Osteocyte (in vitro differentiated cells): ENCODE data around the gene GNA12. TPM values are rescaled to one million over a fixed set of nuclear protein-coding genes. Genes with fewer than 3 reads are reported as not detected.
"Not testable (repeated sequence)": the region's sequence is repeated elsewhere in the genome, so short reads cannot be mapped to it uniquely, and the experiment has no call there.

Source experiments
- DNase-seq: peaks from one replicate; pipeline ENCODE4 v3.0.0; 2021; ENCODE audit warnings: mixed read lengths; ENCODE audit not compliant: unreplicated experiment; ENCODE audit errors: extremely low spot score
- H3K27ac Mint-ChIP-seq: one replicate; pipeline ENCODE4 v1.8.0; 2021; ENCODE audit warnings: mild to moderate bottlenecking, mixed read lengths; ENCODE audit not compliant: unreplicated experiment
- H3K27me3 Mint-ChIP-seq: one replicate; pipeline ENCODE4 v1.8.0; 2021; ENCODE audit warnings: mixed read lengths; ENCODE audit not compliant: unreplicated experiment
- H3K36me3 Mint-ChIP-seq: one replicate; pipeline ENCODE4 v1.8.0; 2021; ENCODE audit warnings: mixed read lengths; ENCODE audit not compliant: unreplicated experiment
- H3K4me1 Mint-ChIP-seq: one replicate; pipeline ENCODE4 v1.8.0; 2021; ENCODE audit warnings: mixed read lengths; ENCODE audit not compliant: unreplicated experiment
- H3K4me3 Mint-ChIP-seq: one replicate; pipeline ENCODE4 v1.8.0; 2021; ENCODE audit warnings: mild to moderate bottlenecking, moderate library complexity, mixed read lengths; ENCODE audit not compliant: unreplicated experiment
- H3K9me3 Mint-ChIP-seq: one replicate; pipeline ENCODE4 v1.8.0; 2021; ENCODE audit warnings: mixed read lengths; ENCODE audit not compliant: unreplicated experiment
- CTCF ChIP-seq: fragments of 200-600 bp; sonication (generic); IDR thresholded peaks from 2 replicates; pipeline ENCODE4 v1.5.0; 2021; ENCODE audit warnings: antibody characterized with exemption, mild to moderate bottlenecking, moderate library complexity
- total RNA-seq: library from RNA; stranded (reverse); gene quantifications from 2 replicates; pipeline ENCODE4 v1.2.1, GENCODE V29; 2021

The GNA12 gene
- total RNA-seq, 1 donor from 2014 or later: 69.5 TPM

GRCh38 chr7:2754912-2755311, 89.2 kb downstream of the GNA12 start:
- peaks cover 14% of the 10 kb centered on the region for H3K9me3 Mint-ChIP-seq
- no peak overlapping the region for H3K27ac Mint-ChIP-seq
- no peak overlapping the region for H3K4me3 Mint-ChIP-seq
- peaks cover 56% of the 10 kb centered on the region for H3K4me1 Mint-ChIP-seq
- DNase-seq: no peak
- H3K36me3 Mint-ChIP-seq: peaks cover 16% of the 10 kb centered on the region
- H3K27me3 Mint-ChIP-seq: no peaks in the 10 kb centered on the region
- no peak for TF ChIP-seq CTCF

GRCh38 chr7:2754086-2754485, 90.0 kb downstream of the GNA12 start:
- no peaks in the 10 kb centered on the region for H3K27me3 Mint-ChIP-seq
- H3K36me3 Mint-ChIP-seq: peaks cover 16% of the 10 kb centered on the region
- no peak for TF ChIP-seq CTCF
- peaks cover 18% of the 10 kb centered on the region for H3K9me3 Mint-ChIP-seq
- peak overlapping the region; percentile 36 for H3K27ac Mint-ChIP-seq
- H3K4me3 Mint-ChIP-seq: no peak overlapping the region
- peaks cover 51% of the 10 kb centered on the region for H3K4me1 Mint-ChIP-seq
- DNase-seq: no peak

- Mint-ChIP-seq H3K9me3 (peaks cover 18% of the 10 kb centered on the region), H3K36me3 (peaks cover 16% of the 10 kb centered on the region), H3K4me3 (no peak overlapping the region), H3K27me3 (no peaks in the 10 kb centered on the region), H3K27ac (no peak overlapping the region), H3K4me1 (peaks cover 45% of the 10 kb centered on the region)
- no peak for DNase-seq
- no peak for TF ChIP-seq CTCF
Observed at GRCh38 chr7:2753148-2753547, 91.0 kb downstream of the GNA12 start.

- Mint-ChIP-seq H3K27ac (no peak overlapping the region), H3K4me3 (no peak overlapping the region), H3K4me1 (peaks cover 26% of the 10 kb centered on the region), H3K27me3 (no peaks in the 10 kb centered on the region), H3K36me3 (peaks cover 16% of the 10 kb centered on the region), H3K9me3 (peaks cover 18% of the 10 kb centered on the region)
- DNase-seq: no peak
- no peak for TF ChIP-seq CTCF
Observed at GRCh38 chr7:2751086-2751485, 93.0 kb downstream of the GNA12 start.

- Mint-ChIP-seq H3K36me3 (peaks cover 10% of the 10 kb centered on the region), H3K4me3 (no peak overlapping the region), H3K27me3 (no peaks in the 10 kb centered on the region), H3K27ac (peak overlapping the region; percentile 24), H3K4me1 (peaks cover 21% of the 10 kb centered on the region), H3K9me3 (peaks cover 9% of the 10 kb centered on the region)
- DNase-seq: no peak
- TF ChIP-seq CTCF: no peak
Observed at GRCh38 chr7:2750004-2750407, 94.1 kb downstream of the GNA12 start.

GRCh38 chr7:2748684-2749083, 95.4 kb downstream of the GNA12 start:
- not testable (repeated sequence) for DNase-seq, H3K9me3 Mint-ChIP-seq, H3K27me3 Mint-ChIP-seq, H3K4me3 Mint-ChIP-seq, H3K27ac Mint-ChIP-seq
- Mint-ChIP-seq H3K4me1 (peaks cover 16% of the 10 kb centered on the region), H3K36me3 (peaks cover 10% of the 10 kb centered on the region)

- H3K4me1 Mint-ChIP-seq, H3K27me3 Mint-ChIP-seq, H3K27ac Mint-ChIP-seq, H3K4me3 Mint-ChIP-seq, H3K9me3 Mint-ChIP-seq: not testable (repeated sequence)
- H3K36me3 Mint-ChIP-seq: peaks cover 18% of the 10 kb centered on the region
- peak; percentile 72 for DNase-seq
Observed at GRCh38 chr7:2743523-2744185, 100.5 kb downstream of the GNA12 start.
